WERI-Rb-1 (cell line): Measurements from ENCODE around the gene CDC25B.

Experiments
- DNase-seq: peaks from one replicate; pipeline ENCODE4 v3.0.0-alpha.2; 2020
- H3K27ac ChIP-seq: fragments of 250-450 bp; sonication (Bioruptor Pico); 2 replicates; pipeline ENCODE4 v1.5.1; 2020; ENCODE audit warnings: mild to moderate bottlenecking, moderate library complexity
- H3K27me3 ChIP-seq: fragments of 250-450 bp; sonication (Bioruptor Pico); 2 replicates; pipeline ENCODE4 v1.5.1; 2021; ENCODE audit warnings: mild to moderate bottlenecking, low read depth, moderate library complexity; ENCODE audit not compliant: insufficient read depth, severe bottlenecking
- H3K36me3 ChIP-seq: fragments of 250-450 bp; sonication (Bioruptor Pico); 2 replicates; pipeline ENCODE4 v1.5.1; 2020; ENCODE audit warnings: mild to moderate bottlenecking, moderate library complexity
- H3K4me3 ChIP-seq: 2 replicates; pipeline ENCODE4 v1.5.1; 2011; ENCODE audit warnings: low read depth, mild to moderate bottlenecking, control low read depth, low read length
- H3K9me3 ChIP-seq: fragments of 250-450 bp; sonication (Bioruptor Pico); 2 replicates; pipeline ENCODE4 v1.5.1; 2021; ENCODE audit warnings: mild to moderate bottlenecking, moderate library complexity; ENCODE audit not compliant: severe bottlenecking
- TF ChIP-seq, protein P1 (sequence below): IDR thresholded peaks from 2 replicates; pipeline ENCODE4 v1.5.1; 2011; ENCODE audit warnings: low read depth, mild to moderate bottlenecking, control low read depth, inconsistent platforms, low read length

The CDC25B gene

GRCh38 chr20:3803289-3803688, 7.2 kb downstream of the CDC25B start:
- Histone ChIP-seq H3K4me3 (no peak overlapping the region), H3K9me3 (no peaks in the 10 kb centered on the region), H3K36me3 (peaks cover 63% of the 10 kb centered on the region), H3K27me3 (no peaks in the 10 kb centered on the region), H3K27ac (no peak overlapping the region)
- no peak for DNase-seq
- TF ChIP-seq, protein P1, sequence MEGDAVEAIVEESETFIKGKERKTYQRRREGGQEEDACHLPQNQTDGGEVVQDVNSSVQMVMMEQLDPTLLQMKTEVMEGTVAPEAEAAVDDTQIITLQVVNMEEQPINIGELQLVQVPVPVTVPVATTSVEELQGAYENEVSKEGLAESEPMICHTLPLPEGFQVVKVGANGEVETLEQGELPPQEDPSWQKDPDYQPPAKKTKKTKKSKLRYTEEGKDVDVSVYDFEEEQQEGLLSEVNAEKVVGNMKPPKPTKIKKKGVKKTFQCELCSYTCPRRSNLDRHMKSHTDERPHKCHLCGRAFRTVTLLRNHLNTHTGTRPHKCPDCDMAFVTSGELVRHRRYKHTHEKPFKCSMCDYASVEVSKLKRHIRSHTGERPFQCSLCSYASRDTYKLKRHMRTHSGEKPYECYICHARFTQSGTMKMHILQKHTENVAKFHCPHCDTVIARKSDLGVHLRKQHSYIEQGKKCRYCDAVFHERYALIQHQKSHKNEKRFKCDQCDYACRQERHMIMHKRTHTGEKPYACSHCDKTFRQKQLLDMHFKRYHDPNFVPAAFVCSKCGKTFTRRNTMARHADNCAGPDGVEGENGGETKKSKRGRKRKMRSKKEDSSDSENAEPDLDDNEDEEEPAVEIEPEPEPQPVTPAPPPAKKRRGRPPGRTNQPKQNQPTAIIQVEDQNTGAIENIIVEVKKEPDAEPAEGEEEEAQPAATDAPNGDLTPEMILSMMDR: no peak

DNA sequence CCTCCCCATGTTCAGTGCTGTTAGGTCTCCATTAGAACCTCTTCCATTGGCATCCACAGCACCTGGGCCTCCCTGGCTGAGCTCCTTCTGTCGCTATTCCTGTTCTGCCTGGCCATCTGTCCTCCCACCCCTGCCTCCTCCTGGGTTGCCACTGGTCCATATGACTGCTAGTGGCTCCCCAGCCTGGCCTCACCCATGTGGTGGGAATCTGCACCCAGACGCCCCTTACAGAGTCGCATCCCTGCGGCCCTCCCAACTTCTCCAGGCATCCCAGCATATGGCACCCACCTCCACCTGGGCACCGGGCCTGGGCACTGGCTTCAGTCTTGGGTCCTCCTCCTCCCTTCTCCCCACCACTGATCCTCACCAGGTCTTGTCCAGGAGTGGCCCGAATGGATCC, 7.7 kb downstream of the CDC25B start:
- DNase-seq: no peak
- no peak overlapping the region for H3K27ac ChIP-seq
- H3K36me3 ChIP-seq: peaks cover 58% of the 10 kb centered on the region

GRCh38 chr20:3804254-3804751, 8.2 kb downstream of the CDC25B start:
- Histone ChIP-seq H3K27me3 (no peaks in the 10 kb centered on the region), H3K4me3 (no peak overlapping the region), H3K36me3 (peaks cover 57% of the 10 kb centered on the region), H3K9me3 (no peaks in the 10 kb centered on the region), H3K27ac (no peak overlapping the region)
- no peak for DNase-seq
- TF ChIP-seq, protein P1: no peak

More for the DNA sequence above, 7.7 kb downstream of the CDC25B start:
- no peaks in the 10 kb centered on the region for H3K9me3 ChIP-seq
- H3K4me3 ChIP-seq: no peak overlapping the region
- TF ChIP-seq, protein P1: no peak
- H3K27me3 ChIP-seq: no peaks in the 10 kb centered on the region

GRCh38 chr20:3804781-3805180, 8.7 kb downstream of the CDC25B start:
- no peak overlapping the region for H3K27ac ChIP-seq
- no peak overlapping the region for H3K4me3 ChIP-seq
- TF ChIP-seq, protein P1: no peak
- H3K27me3 ChIP-seq: no peaks in the 10 kb centered on the region
- no peaks in the 10 kb centered on the region for H3K9me3 ChIP-seq
- DNase-seq: no peak
- peaks cover 57% of the 10 kb centered on the region for H3K36me3 ChIP-seq

- H3K36me3 ChIP-seq: peaks cover 23% of the 10 kb centered on the region
- H3K27ac ChIP-seq: no peak overlapping the region
- H3K9me3 ChIP-seq: no peaks in the 10 kb centered on the region
- DNase-seq: no peak
- H3K4me3 ChIP-seq: no peak overlapping the region
- TF ChIP-seq, protein P1: no peak
- H3K27me3 ChIP-seq: no peaks in the 10 kb centered on the region
Measured at GRCh38 chr20:3808544-3808943, 12.4 kb downstream of the CDC25B start.
